CD14-positive monocyte (primary cell): ENCODE measurements around the gene ZMYND15. TPM values are rescaled to one million over a fixed set of nuclear protein-coding genes. Genes with fewer than 3 reads are reported as not detected.

Source experiments
- DNase-seq, 3 donors: peaks; one replicate each; pipeline ENCODE4 v3.0.0-alpha.2; 2011 to 2022
- H2AFZ ChIP-seq: 2 replicates; pipeline ENCODE4 v1.6.0; 2012; ENCODE audit warnings: mild to moderate bottlenecking, low read depth, low read length, inconsistent platforms; ENCODE audit not compliant: insufficient read depth, poor library complexity, severe bottlenecking
- H3K27ac ChIP-seq, 2 donors: 1 replicate in 1 of 2; 2 replicates in 1 of 2; pipeline ENCODE4 v1.5.1; 2012 to 2013; ENCODE audit warnings: low read length in 2 of 2, control low read depth in 1 of 2, inconsistent platforms in 1 of 2, low read depth in 1 of 2, mild to moderate bottlenecking in 1 of 2
- H3K27me3 ChIP-seq, 2 donors: one replicate each; pipeline versions ENCODE4 v1.6.0 to v1.6.1; 2011 to 2013; ENCODE audit warnings: low read length in 2 of 2; ENCODE audit not compliant: control insufficient read depth in 2 of 2, insufficient read depth in 2 of 2
- H3K36me3 ChIP-seq, 2 donors: replicated peaks in 1 of 2; 1 replicate in 1 of 2; 2 replicates in 1 of 2; pipeline versions ENCODE4 v1.5.1 to v1.6.1; 2012 to 2013; ENCODE audit warnings: low read length in 2 of 2, control low read depth in 1 of 2, inconsistent platforms in 1 of 2, mild to moderate bottlenecking in 1 of 2; ENCODE audit not compliant: insufficient read depth in 2 of 2, control insufficient read depth in 1 of 2
- H3K4me1 ChIP-seq, 2 donors: 1 replicate in 1 of 2; 2 replicates in 1 of 2; pipeline versions ENCODE4 v1.5.1 to v1.6.1; 2012 to 2013; ENCODE audit warnings: low read length in 2 of 2, control low read depth in 1 of 2, inconsistent platforms in 1 of 2, mild to moderate bottlenecking in 1 of 2, moderate library complexity in 1 of 2; ENCODE audit not compliant: insufficient read depth in 2 of 2, control insufficient read depth in 1 of 2
- H3K4me2 ChIP-seq: replicated peaks from 2 replicates; pipeline ENCODE3; 2012; ENCODE audit warnings: low read length, moderate library complexity, mild to moderate bottlenecking; ENCODE audit not compliant: poor library complexity, severe bottlenecking; ENCODE audit errors: extremely low read depth
- H3K4me3 ChIP-seq, 3 experiments: fragments of 200-600 bp in 1 of 3; sonication (generic) in 1 of 3; replicated peaks in 1 of 3; 1 replicate in 2 of 3; 2 replicates in 1 of 3; pipeline ENCODE4 v1.5.1; 2011 to 2013; ENCODE audit warnings: low read length in 3 of 3, mild to moderate bottlenecking in 3 of 3, control low read depth in 2 of 3, low read depth in 2 of 3, inconsistent platforms in 1 of 3, moderate library complexity in 1 of 3
- H3K79me2 ChIP-seq: 2 replicates; pipeline ENCODE4 v1.6.0; 2012; ENCODE audit warnings: mild to moderate bottlenecking, control low read depth, inconsistent platforms, low read length, moderate library complexity; ENCODE audit not compliant: insufficient read depth
- H3K9ac ChIP-seq: 2 replicates; pipeline ENCODE4 v1.6.0; 2017; ENCODE audit warnings: low read length, mild to moderate bottlenecking; ENCODE audit not compliant: insufficient read depth, poor library complexity, severe bottlenecking
- H3K9me3 ChIP-seq, 2 donors: replicated peaks in 1 of 2; 1 replicate in 1 of 2; 2 replicates in 1 of 2; pipeline versions ENCODE4 v1.5.1 to v1.6.1; 2012 to 2013; ENCODE audit warnings: low read length in 2 of 2, control low read depth in 1 of 2; ENCODE audit not compliant: control insufficient read depth in 1 of 2, insufficient read depth in 1 of 2
- H4K20me1 ChIP-seq: 2 replicates; pipeline ENCODE4 v1.6.0; 2012; ENCODE audit warnings: mild to moderate bottlenecking, low read length, control low read depth, moderate library complexity; ENCODE audit not compliant: insufficient read depth
- H3K27ac Mint-ChIP-seq, 7 donors: one replicate each; pipeline ENCODE4 v1.8.0; 2020; ENCODE audit warnings: mild to moderate bottlenecking in 7 of 7, mixed read lengths in 7 of 7, moderate library complexity in 6 of 7, inconsistent platforms in 2 of 7
- H3K27me3 Mint-ChIP-seq, 3 donors: one replicate each; pipeline ENCODE4 v1.8.0; 2021 to 2022; ENCODE audit warnings: low read depth in 3 of 3, mild to moderate bottlenecking in 3 of 3, mixed read lengths in 3 of 3, moderate library complexity in 3 of 3, inconsistent platforms in 1 of 3
- H3K36me3 Mint-ChIP-seq, 2 donors: one replicate each; pipeline ENCODE4 v1.8.0; 2020; ENCODE audit warnings: mixed read lengths in 2 of 2, inconsistent platforms in 1 of 2, mild to moderate bottlenecking in 1 of 2
- H3K4me1 Mint-ChIP-seq: one replicate; pipeline ENCODE4 v1.8.0; 2020; ENCODE audit warnings: mild to moderate bottlenecking, mixed read lengths
- H3K4me3 Mint-ChIP-seq, 2 donors: one replicate each; pipeline ENCODE4 v1.8.0; 2020; ENCODE audit warnings: mild to moderate bottlenecking in 2 of 2, mixed read lengths in 2 of 2, moderate library complexity in 1 of 2
- H3K9me3 Mint-ChIP-seq, 7 donors: one replicate each; pipeline ENCODE4 v1.8.0; 2020 to 2022; ENCODE audit warnings: mixed read lengths in 7 of 7, mild to moderate bottlenecking in 6 of 7, moderate library complexity in 6 of 7, inconsistent platforms in 2 of 7
- WGBS: methylation state at CpG from one replicate; pipeline ENCODE4 v1.1.5; 2013; ENCODE audit warnings: missing lambda C conversion rate; ENCODE audit not compliant: insufficient coverage; 5-methylcytosine and 5-hydroxymethylcytosine counted together
- intact Hi-C, 2 donors: fragments of 100-400 bp; cut with micrococcal nuclease; formaldehyde crosslinking; loops; one replicate each; pipeline versions ENCODE4 v1.15.0 to v1.15.1; 2023
- polyA plus RNA-seq, 3 donors: library from polyadenylated mRNA; depleted of rRNA in 1 of 3; unstranded in 2 of 3; stranded (reverse) in 1 of 3; fragments of 300-500 nt in 2 of 3; fragments of >200 nt in 1 of 3; fragmentation: Illumina TruSeq in 2 of 3; gene quantifications; 1 replicate in 2 of 3; 2 replicates in 1 of 3; pipeline ENCODE4 v1.2.3, GENCODE V29; 2012 to 2021
- TF ChIP-seq, protein P1 (sequence below): fragments of 200-600 bp; IDR thresholded peaks from one replicate; pipeline ENCODE4 v1.8.0; 2022; ENCODE audit warnings: antibody characterized with exemption, mild to moderate bottlenecking

Gene ZMYND15
- polyA plus RNA-seq, 3 donors: 0.97 to 13.6 (median 1.2) TPM

DNA sequence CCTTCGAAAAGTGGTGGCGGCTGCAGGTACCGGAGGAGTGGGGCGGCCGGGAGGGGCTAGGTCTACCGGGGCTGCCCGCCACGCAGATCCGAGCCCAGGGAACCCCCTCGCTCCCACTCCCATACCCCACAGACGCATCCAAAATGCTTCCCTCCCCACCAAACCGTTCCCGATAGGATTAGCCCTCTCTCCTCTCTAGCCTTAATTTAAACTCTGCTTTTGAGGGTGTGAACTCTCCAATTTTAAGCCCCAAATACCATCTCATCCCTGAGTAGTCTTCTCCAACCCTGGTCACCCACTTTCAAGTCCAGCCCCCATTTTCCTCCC is 355 bp downstream of the ZMYND15 start:
- no peak overlapping the region for H2AFZ ChIP-seq
- WGBS: 17% methylated on average over 4 of the region's 13 CpGs
- H3K27ac Mint-ChIP-seq: peak overlapping the region; percentile 51 to 86 (median 70)
- H3K4me2 ChIP-seq: peak overlapping the region; percentile 71
- H3K9me3 ChIP-seq: no peaks in the 10 kb centered on the region
- H3K4me1 ChIP-seq: peaks cover 41 to 50% of the 10 kb centered on the region in 2 donors
- H3K9ac ChIP-seq: peak overlapping the region; percentile 80
- TF ChIP-seq, protein P1, sequence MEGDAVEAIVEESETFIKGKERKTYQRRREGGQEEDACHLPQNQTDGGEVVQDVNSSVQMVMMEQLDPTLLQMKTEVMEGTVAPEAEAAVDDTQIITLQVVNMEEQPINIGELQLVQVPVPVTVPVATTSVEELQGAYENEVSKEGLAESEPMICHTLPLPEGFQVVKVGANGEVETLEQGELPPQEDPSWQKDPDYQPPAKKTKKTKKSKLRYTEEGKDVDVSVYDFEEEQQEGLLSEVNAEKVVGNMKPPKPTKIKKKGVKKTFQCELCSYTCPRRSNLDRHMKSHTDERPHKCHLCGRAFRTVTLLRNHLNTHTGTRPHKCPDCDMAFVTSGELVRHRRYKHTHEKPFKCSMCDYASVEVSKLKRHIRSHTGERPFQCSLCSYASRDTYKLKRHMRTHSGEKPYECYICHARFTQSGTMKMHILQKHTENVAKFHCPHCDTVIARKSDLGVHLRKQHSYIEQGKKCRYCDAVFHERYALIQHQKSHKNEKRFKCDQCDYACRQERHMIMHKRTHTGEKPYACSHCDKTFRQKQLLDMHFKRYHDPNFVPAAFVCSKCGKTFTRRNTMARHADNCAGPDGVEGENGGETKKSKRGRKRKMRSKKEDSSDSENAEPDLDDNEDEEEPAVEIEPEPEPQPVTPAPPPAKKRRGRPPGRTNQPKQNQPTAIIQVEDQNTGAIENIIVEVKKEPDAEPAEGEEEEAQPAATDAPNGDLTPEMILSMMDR: no peak
- H3K4me1 Mint-ChIP-seq: peaks cover 44% of the 10 kb centered on the region
- peak overlapping the region; percentile 85 to 89 for H3K4me3 Mint-ChIP-seq
- H4K20me1 ChIP-seq: no peaks in the 10 kb centered on the region
- peak overlapping the region in 1 of 2 donors; percentile 79 for H3K27ac ChIP-seq
- peaks cover 0 to 18% (median 8%) of the 10 kb centered on the region in 7 donors for H3K9me3 Mint-ChIP-seq
- intact Hi-C loops: loop anchor here in 1 of 2 donors (5.0 kb wide), 1 partner anchor 37 kb away; no protein-coding TSS in a partner anchor
- H3K4me3 ChIP-seq: peak overlapping the region; percentile 29 to 78 (median 46)
- peaks cover 36 to 37% of the 10 kb centered on the region in 2 donors for H3K36me3 Mint-ChIP-seq
- no peak for DNase-seq
- no peaks in the 10 kb centered on the region for H3K79me2 ChIP-seq
- H3K27me3 ChIP-seq: peaks cover 7 to 58% of the 10 kb centered on the region in 2 donors
- H3K36me3 ChIP-seq: peaks cover 0 to 2% of the 10 kb centered on the region in 2 donors
- H3K27me3 Mint-ChIP-seq: peaks cover 47 to 66% (median 51%) of the 10 kb centered on the region in 3 donors

DNA sequence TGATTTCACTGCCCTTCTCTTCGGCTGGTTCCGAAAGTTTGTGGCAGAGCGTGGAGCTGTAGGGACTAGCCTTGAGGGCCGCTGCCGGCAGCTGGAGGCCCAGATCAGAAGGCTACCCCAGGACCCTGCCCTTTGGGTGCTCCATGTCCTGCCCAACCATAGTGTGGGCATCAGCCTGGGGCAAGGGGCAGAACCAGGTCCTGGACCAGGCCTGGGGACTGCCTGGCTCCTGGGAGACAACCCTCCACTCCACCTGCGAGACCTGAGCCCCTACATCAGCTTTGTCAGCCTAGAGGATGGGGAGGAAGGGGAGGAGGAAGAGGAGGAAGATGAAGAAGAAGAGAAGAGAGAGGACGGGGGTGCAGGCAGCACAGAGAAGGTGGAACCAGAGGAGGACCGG is 951 bp downstream of the ZMYND15 start:
- Histone ChIP-seq H3K79me2 (no peaks in the 10 kb centered on the region), H3K4me3 (peak overlapping the region in 1 of 3 experiments; percentile 78), H3K27me3 (peaks cover 10 to 63% of the 10 kb centered on the region in 2 donors), H3K4me1 (peaks cover 38 to 48% of the 10 kb centered on the region in 2 donors), H3K9ac (no peak overlapping the region), H3K27ac (no peak overlapping the region), H3K9me3 (no peaks in the 10 kb centered on the region), H3K4me2 (peak overlapping the region; percentile 71), H3K36me3 (no peaks in the 10 kb centered on the region), H2AFZ (no peak overlapping the region), H4K20me1 (no peaks in the 10 kb centered on the region)
- Mint-ChIP-seq H3K4me3 (peak overlapping the region; percentile 85 to 89), H3K36me3 (peaks cover 31 to 33% of the 10 kb centered on the region in 2 donors), H3K9me3 (peaks cover 0 to 18% (median 8%) of the 10 kb centered on the region in 7 donors), H3K27me3 (peaks cover 52 to 72% (median 56%) of the 10 kb centered on the region in 3 donors), H3K4me1 (peaks cover 42% of the 10 kb centered on the region), H3K27ac (peak overlapping the region in 4 of 7 donors; percentile 54 to 86 (median 78))
- no peak for DNase-seq
- TF ChIP-seq, protein P1: no peak
- intact Hi-C loops: loop anchor here in 1 of 2 donors (5.0 kb wide), 1 partner anchor 37 kb away; no protein-coding TSS in a partner anchor
- WGBS: 98% methylated on average over 5 of the region's 8 CpGs
